Nasal cavity respiratory epithelium epithelial cell of viscerocranial mucosa (primary cell): Measurements from ENCODE around the gene LPIN2. TPM values are rescaled to one million over a fixed set of nuclear protein-coding genes. Genes with fewer than 3 reads are reported as not detected.

Experiments
- total RNA-seq: library from RNA; depleted of rRNA; stranded (reverse); fragments of >200 nt; gene quantifications from 2 replicates; pipeline ENCODE4 v1.2.3, GENCODE V29; 2014

Gene LPIN2, protein sequence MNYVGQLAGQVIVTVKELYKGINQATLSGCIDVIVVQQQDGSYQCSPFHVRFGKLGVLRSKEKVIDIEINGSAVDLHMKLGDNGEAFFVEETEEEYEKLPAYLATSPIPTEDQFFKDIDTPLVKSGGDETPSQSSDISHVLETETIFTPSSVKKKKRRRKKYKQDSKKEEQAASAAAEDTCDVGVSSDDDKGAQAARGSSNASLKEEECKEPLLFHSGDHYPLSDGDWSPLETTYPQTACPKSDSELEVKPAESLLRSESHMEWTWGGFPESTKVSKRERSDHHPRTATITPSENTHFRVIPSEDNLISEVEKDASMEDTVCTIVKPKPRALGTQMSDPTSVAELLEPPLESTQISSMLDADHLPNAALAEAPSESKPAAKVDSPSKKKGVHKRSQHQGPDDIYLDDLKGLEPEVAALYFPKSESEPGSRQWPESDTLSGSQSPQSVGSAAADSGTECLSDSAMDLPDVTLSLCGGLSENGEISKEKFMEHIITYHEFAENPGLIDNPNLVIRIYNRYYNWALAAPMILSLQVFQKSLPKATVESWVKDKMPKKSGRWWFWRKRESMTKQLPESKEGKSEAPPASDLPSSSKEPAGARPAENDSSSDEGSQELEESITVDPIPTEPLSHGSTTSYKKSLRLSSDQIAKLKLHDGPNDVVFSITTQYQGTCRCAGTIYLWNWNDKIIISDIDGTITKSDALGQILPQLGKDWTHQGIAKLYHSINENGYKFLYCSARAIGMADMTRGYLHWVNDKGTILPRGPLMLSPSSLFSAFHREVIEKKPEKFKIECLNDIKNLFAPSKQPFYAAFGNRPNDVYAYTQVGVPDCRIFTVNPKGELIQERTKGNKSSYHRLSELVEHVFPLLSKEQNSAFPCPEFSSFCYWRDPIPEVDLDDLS
- 7.5 and 12.0 TPM in 2 replicates for total RNA-seq

DNA sequence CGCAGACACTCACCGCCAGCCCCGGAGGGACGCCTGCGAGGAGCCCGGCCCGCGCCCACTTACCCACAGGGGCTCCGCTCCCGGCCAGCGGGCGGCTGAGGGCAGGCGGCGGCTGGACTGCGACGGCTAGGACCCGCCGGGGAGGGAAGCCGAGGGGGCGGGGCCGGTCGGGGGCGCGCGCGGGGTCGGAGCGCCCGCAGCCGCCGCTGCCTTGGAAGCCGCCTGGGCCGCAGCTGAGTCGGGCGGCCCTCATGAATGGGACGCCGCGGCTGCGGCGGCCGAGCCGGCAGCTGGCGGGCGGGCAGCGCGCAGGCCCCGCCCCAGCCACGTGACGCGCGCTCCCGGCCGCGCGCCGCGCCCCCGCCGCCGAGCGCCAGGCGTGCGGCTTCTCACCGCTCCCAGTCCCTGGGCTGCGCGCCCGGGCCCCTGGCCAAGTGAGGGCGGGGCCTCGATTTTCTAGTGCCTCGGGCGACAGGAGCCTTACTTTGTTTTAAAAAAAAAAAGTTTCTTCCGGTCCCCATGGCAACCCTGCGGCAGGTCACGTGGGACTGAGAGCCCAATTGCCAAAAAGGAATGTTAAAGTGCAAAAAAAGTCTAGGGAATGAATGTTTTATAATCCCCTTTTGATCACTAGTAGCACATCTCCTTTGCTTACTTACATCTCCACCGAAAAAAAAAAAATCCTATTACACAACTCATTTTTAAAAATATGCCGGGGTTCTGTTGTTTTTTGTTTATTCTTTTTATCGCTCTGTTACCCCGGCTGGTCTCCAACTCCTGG, at the start of gene LPIN2:
TSS of gene LPIN2 (minus strand) at position 121 of the 781 bp plus-strand sequence. CDS start 52,304 bp downstream, outside the sequence.

Other genes starting within 250 kb of the LPIN2 start
- gene EMILIN2, start 166.1 kb downstream of the LPIN2 start, total RNA-seq = 0.14 and 0.68 TPM in 2 replicates
- gene MYOM1, start 206.8 kb upstream of the LPIN2 start, total RNA-seq = 0.68 and 0.85 TPM in 2 replicates
- 465 and 857 TPM in 2 replicates for gene MYL12A, start 234.7 kb upstream of the LPIN2 start, total RNA-seq
- gene MYL12B, start 249.0 kb upstream of the LPIN2 start, total RNA-seq = 494 and 505 TPM in 2 replicates